CD14-positive monocyte (primary cell): ENCODE results near the gene RBMS3. TPM values are rescaled to one million over a fixed set of nuclear protein-coding genes. Genes with fewer than 3 reads are reported as not detected.

ENCODE experiments used
- DNase-seq, 3 donors: peaks; one replicate each; pipeline ENCODE4 v3.0.0-alpha.2; 2011 to 2022
- H2AFZ ChIP-seq: 2 replicates; pipeline ENCODE4 v1.6.0; 2012; ENCODE audit warnings: mild to moderate bottlenecking, low read depth, low read length, inconsistent platforms; ENCODE audit not compliant: insufficient read depth, poor library complexity, severe bottlenecking
- H3K27ac ChIP-seq, 2 donors: 1 replicate in 1 of 2; 2 replicates in 1 of 2; pipeline ENCODE4 v1.5.1; 2012 to 2013; ENCODE audit warnings: low read length in 2 of 2, control low read depth in 1 of 2, inconsistent platforms in 1 of 2, low read depth in 1 of 2, mild to moderate bottlenecking in 1 of 2
- H3K27me3 ChIP-seq, 2 donors: one replicate each; pipeline versions ENCODE4 v1.6.0 to v1.6.1; 2011 to 2013; ENCODE audit warnings: low read length in 2 of 2; ENCODE audit not compliant: control insufficient read depth in 2 of 2, insufficient read depth in 2 of 2
- H3K36me3 ChIP-seq, 2 donors: replicated peaks in 1 of 2; 1 replicate in 1 of 2; 2 replicates in 1 of 2; pipeline versions ENCODE4 v1.5.1 to v1.6.1; 2012 to 2013; ENCODE audit warnings: low read length in 2 of 2, control low read depth in 1 of 2, inconsistent platforms in 1 of 2, mild to moderate bottlenecking in 1 of 2; ENCODE audit not compliant: insufficient read depth in 2 of 2, control insufficient read depth in 1 of 2
- H3K4me1 ChIP-seq, 2 donors: 1 replicate in 1 of 2; 2 replicates in 1 of 2; pipeline versions ENCODE4 v1.5.1 to v1.6.1; 2012 to 2013; ENCODE audit warnings: low read length in 2 of 2, control low read depth in 1 of 2, inconsistent platforms in 1 of 2, mild to moderate bottlenecking in 1 of 2, moderate library complexity in 1 of 2; ENCODE audit not compliant: insufficient read depth in 2 of 2, control insufficient read depth in 1 of 2
- H3K4me2 ChIP-seq: replicated peaks from 2 replicates; pipeline ENCODE3; 2012; ENCODE audit warnings: low read length, moderate library complexity, mild to moderate bottlenecking; ENCODE audit not compliant: poor library complexity, severe bottlenecking; ENCODE audit errors: extremely low read depth
- H3K4me3 ChIP-seq, 3 experiments: fragments of 200-600 bp in 1 of 3; sonication (generic) in 1 of 3; replicated peaks in 1 of 3; 1 replicate in 2 of 3; 2 replicates in 1 of 3; pipeline ENCODE4 v1.5.1; 2011 to 2013; ENCODE audit warnings: low read length in 3 of 3, mild to moderate bottlenecking in 3 of 3, control low read depth in 2 of 3, low read depth in 2 of 3, inconsistent platforms in 1 of 3, moderate library complexity in 1 of 3
- H3K79me2 ChIP-seq: 2 replicates; pipeline ENCODE4 v1.6.0; 2012; ENCODE audit warnings: mild to moderate bottlenecking, control low read depth, inconsistent platforms, low read length, moderate library complexity; ENCODE audit not compliant: insufficient read depth
- H3K9ac ChIP-seq: 2 replicates; pipeline ENCODE4 v1.6.0; 2017; ENCODE audit warnings: low read length, mild to moderate bottlenecking; ENCODE audit not compliant: insufficient read depth, poor library complexity, severe bottlenecking
- H3K9me3 ChIP-seq, 2 donors: replicated peaks in 1 of 2; 1 replicate in 1 of 2; 2 replicates in 1 of 2; pipeline versions ENCODE4 v1.5.1 to v1.6.1; 2012 to 2013; ENCODE audit warnings: low read length in 2 of 2, control low read depth in 1 of 2; ENCODE audit not compliant: control insufficient read depth in 1 of 2, insufficient read depth in 1 of 2
- H4K20me1 ChIP-seq: 2 replicates; pipeline ENCODE4 v1.6.0; 2012; ENCODE audit warnings: mild to moderate bottlenecking, low read length, control low read depth, moderate library complexity; ENCODE audit not compliant: insufficient read depth
- H3K27ac Mint-ChIP-seq, 7 donors: one replicate each; pipeline ENCODE4 v1.8.0; 2020; ENCODE audit warnings: mild to moderate bottlenecking in 7 of 7, mixed read lengths in 7 of 7, moderate library complexity in 6 of 7, inconsistent platforms in 2 of 7
- H3K27me3 Mint-ChIP-seq, 3 donors: one replicate each; pipeline ENCODE4 v1.8.0; 2021 to 2022; ENCODE audit warnings: low read depth in 3 of 3, mild to moderate bottlenecking in 3 of 3, mixed read lengths in 3 of 3, moderate library complexity in 3 of 3, inconsistent platforms in 1 of 3
- H3K36me3 Mint-ChIP-seq, 2 donors: one replicate each; pipeline ENCODE4 v1.8.0; 2020; ENCODE audit warnings: mixed read lengths in 2 of 2, inconsistent platforms in 1 of 2, mild to moderate bottlenecking in 1 of 2
- H3K4me1 Mint-ChIP-seq: one replicate; pipeline ENCODE4 v1.8.0; 2020; ENCODE audit warnings: mild to moderate bottlenecking, mixed read lengths
- H3K4me3 Mint-ChIP-seq, 2 donors: one replicate each; pipeline ENCODE4 v1.8.0; 2020; ENCODE audit warnings: mild to moderate bottlenecking in 2 of 2, mixed read lengths in 2 of 2, moderate library complexity in 1 of 2
- H3K9me3 Mint-ChIP-seq, 7 donors: one replicate each; pipeline ENCODE4 v1.8.0; 2020 to 2022; ENCODE audit warnings: mixed read lengths in 7 of 7, mild to moderate bottlenecking in 6 of 7, moderate library complexity in 6 of 7, inconsistent platforms in 2 of 7
- CTCF ChIP-seq: fragments of 200-600 bp; IDR thresholded peaks from one replicate; pipeline ENCODE4 v1.8.0; 2022; ENCODE audit warnings: antibody characterized with exemption, mild to moderate bottlenecking
- WGBS: methylation state at CpG from one replicate; pipeline ENCODE4 v1.1.5; 2013; ENCODE audit warnings: missing lambda C conversion rate; ENCODE audit not compliant: insufficient coverage; 5-methylcytosine and 5-hydroxymethylcytosine counted together
- intact Hi-C, 2 donors: fragments of 100-400 bp; cut with micrococcal nuclease; formaldehyde crosslinking; loops; one replicate each; pipeline versions ENCODE4 v1.15.0 to v1.15.1; 2023
- polyA plus RNA-seq, 3 donors: library from polyadenylated mRNA; depleted of rRNA in 1 of 3; unstranded in 2 of 3; stranded (reverse) in 1 of 3; fragments of 300-500 nt in 2 of 3; fragments of >200 nt in 1 of 3; fragmentation: Illumina TruSeq in 2 of 3; gene quantifications; 1 replicate in 2 of 3; 2 replicates in 1 of 3; pipeline ENCODE4 v1.2.3, GENCODE V29; 2012 to 2021

Gene RBMS3
- polyA plus RNA-seq, 3 donors, result not detected

GRCh38 chr3:29331456-29332194 lies 50.8 kb downstream of the RBMS3 start:
- Histone ChIP-seq H3K9ac (no peak overlapping the region), H3K4me3 (no peak overlapping the region), H3K4me1 (peaks cover 0 to 4% of the 10 kb centered on the region in 2 donors), H3K9me3 (no peaks in the 10 kb centered on the region), H3K79me2 (no peaks in the 10 kb centered on the region), H3K4me2 (no peak overlapping the region), H3K27me3 (no peaks in the 10 kb centered on the region), H4K20me1 (no peaks in the 10 kb centered on the region), H3K36me3 (no peaks in the 10 kb centered on the region), H3K27ac (no peak overlapping the region), H2AFZ (no peak overlapping the region)
- Mint-ChIP-seq H3K4me1 (peaks cover 8% of the 10 kb centered on the region), H3K27me3 (no peaks in the 10 kb centered on the region), H3K4me3 (no peak overlapping the region), H3K27ac (no peak overlapping the region), H3K36me3 (no peaks in the 10 kb centered on the region), H3K9me3 (peaks cover 0 to 1% (median 0%) of the 10 kb centered on the region in 7 donors)
- intact Hi-C loops, result no loop called here
- no peak for DNase-seq
- no peak for TF ChIP-seq CTCF
- WGBS, result no CpG with 5 or more reads among the region's 5 CpGs

DNA sequence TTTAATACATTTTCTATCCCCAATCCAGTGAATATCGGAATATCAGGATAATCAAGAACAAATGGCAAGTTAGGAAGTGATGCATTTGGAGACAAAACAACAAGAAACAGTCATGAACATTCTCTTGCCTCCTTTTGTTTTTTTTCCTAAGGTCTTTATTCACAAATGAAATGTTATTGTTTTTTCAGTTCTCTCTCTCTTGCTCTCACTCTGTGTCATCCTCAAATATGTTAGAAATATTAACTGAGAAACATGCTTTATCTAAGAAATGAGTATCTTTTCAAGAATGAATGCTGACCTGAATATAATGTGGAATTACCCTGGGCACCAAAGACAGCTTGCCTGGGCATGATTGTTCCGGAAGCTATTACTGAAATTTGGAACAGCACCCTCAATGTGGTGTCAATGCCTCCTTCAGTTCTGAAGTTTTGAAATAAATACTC lies 51.3 kb downstream of the RBMS3 start:
- no peak for DNase-seq
- WGBS, result 100% methylated on average over 1 of the region's 2 CpGs
- Histone ChIP-seq H3K27ac (no peak overlapping the region), H4K20me1 (no peaks in the 10 kb centered on the region), H3K9ac (no peak overlapping the region), H2AFZ (no peak overlapping the region), H3K4me1 (peaks cover 0 to 4% of the 10 kb centered on the region in 2 donors), H3K79me2 (no peaks in the 10 kb centered on the region), H3K4me3 (no peak overlapping the region), H3K9me3 (no peaks in the 10 kb centered on the region), H3K4me2 (no peak overlapping the region), H3K36me3 (no peaks in the 10 kb centered on the region), H3K27me3 (no peaks in the 10 kb centered on the region)
- no peaks in the 10 kb centered on the region for H3K36me3 Mint-ChIP-seq
- TF ChIP-seq CTCF, result no peak
- no peak overlapping the region for H3K27ac Mint-ChIP-seq
- H3K4me1 Mint-ChIP-seq, result peaks cover 8% of the 10 kb centered on the region
- H3K27me3 Mint-ChIP-seq, result no peaks in the 10 kb centered on the region
- intact Hi-C loops, result no loop called here
- no peak overlapping the region for H3K4me3 Mint-ChIP-seq
- H3K9me3 Mint-ChIP-seq, result no peaks in the 10 kb centered on the region
